Measurements from ENCODE around the gene SERGEF.

- TF ChIP-seq, protein P1, sequence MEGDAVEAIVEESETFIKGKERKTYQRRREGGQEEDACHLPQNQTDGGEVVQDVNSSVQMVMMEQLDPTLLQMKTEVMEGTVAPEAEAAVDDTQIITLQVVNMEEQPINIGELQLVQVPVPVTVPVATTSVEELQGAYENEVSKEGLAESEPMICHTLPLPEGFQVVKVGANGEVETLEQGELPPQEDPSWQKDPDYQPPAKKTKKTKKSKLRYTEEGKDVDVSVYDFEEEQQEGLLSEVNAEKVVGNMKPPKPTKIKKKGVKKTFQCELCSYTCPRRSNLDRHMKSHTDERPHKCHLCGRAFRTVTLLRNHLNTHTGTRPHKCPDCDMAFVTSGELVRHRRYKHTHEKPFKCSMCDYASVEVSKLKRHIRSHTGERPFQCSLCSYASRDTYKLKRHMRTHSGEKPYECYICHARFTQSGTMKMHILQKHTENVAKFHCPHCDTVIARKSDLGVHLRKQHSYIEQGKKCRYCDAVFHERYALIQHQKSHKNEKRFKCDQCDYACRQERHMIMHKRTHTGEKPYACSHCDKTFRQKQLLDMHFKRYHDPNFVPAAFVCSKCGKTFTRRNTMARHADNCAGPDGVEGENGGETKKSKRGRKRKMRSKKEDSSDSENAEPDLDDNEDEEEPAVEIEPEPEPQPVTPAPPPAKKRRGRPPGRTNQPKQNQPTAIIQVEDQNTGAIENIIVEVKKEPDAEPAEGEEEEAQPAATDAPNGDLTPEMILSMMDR (IDR thresholded peaks at IDR 0.05), result no peak
- no peak for TF ChIP-seq POLR2A (IDR thresholded peaks at IDR 0.05)
Observed at GRCh38 chr11:17851697-17852096, 161.2 kb downstream of the SERGEF start.

All from ovary (tissue), 3 donors.